ENCODE data around the gene RORC. TPM values are rescaled to one million over a fixed set of nuclear protein-coding genes. Genes with fewer than 3 reads are reported as not detected.

Gene RORC
- total RNA-seq, 2 donors from 2014 or later, result not detected

DNA sequence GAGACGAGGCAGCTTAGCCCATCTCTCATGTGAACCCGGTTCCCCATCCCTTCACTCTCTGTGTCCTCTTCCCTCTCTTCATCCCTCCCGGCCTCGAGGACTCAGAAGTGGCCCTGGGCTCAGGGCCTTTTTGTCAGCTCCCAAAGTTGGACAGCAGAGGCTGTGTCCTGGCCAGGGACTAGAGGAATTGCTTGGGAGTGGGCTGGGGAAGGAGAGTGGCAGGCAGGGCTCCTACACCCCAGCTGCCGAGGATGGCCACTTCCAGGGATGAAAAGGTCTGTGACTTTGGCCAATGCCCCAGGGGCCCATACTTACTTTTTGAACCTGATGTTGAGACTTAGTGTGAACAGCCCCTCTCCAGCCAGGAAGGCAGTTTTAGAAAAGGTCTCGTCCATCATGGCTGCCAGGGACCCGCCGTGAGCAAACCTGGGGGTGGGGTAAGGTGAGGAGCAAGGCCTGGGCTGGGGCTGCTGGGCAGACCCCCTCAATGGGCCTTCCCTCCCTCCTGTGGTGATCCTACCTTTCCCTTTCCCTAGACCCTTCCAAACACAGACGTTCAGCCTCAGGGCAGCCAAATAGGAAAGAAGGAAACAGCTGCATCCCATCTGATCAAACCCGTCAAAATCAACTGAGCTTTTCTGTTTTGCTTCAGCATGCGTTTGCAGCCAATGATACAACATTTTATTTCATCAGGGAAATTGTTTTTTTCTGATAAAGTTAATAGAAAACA is 16.4 kb upstream of the RORC start:
- Histone ChIP-seq H3K4me3 (ENCODE audit: low read length) (no peak overlapping the region), H3K27me3 (ENCODE audit: control insufficient read depth, insufficient read depth, low read length, poor library complexity, severe bottlenecking) (no peaks in the 10 kb centered on the region), H3K27ac (ENCODE audit: low read depth, low read length) (no peak overlapping the region), H3K36me3 (ENCODE audit: control insufficient read depth, insufficient read depth, low read length) (no peaks in the 10 kb centered on the region), H3K9ac (ENCODE audit: extremely low read depth, low read length, poor library complexity, severe bottlenecking) (no peak overlapping the region), H3K9me3 (ENCODE audit: control insufficient read depth, low read length) (no peaks in the 10 kb centered on the region), H3K4me1 (ENCODE audit: control insufficient read depth, insufficient read depth, low read length) (peaks cover 4% of the 10 kb centered on the region)
- Mint-ChIP-seq H3K4me3 (no peak overlapping the region), H3K9me3 (no peaks in the 10 kb centered on the region), H3K27me3 (ENCODE audit: insufficient read depth) (peaks cover 21% of the 10 kb centered on the region), H3K27ac (no peak overlapping the region), H3K4me1 (peaks cover 9% of the 10 kb centered on the region), H3K36me3 (ENCODE audit: low read depth) (no peaks in the 10 kb centered on the region)
- WGBS, 2 experiments (ENCODE audit: insufficient coverage in 1 of 2, insufficient read length in 1 of 2), result 44 to 87% methylated on average over 1 to 11 of the region's 11 CpGs
- DNase-seq, result peak; percentile 32
- TF ChIP-seq, protein P1, sequence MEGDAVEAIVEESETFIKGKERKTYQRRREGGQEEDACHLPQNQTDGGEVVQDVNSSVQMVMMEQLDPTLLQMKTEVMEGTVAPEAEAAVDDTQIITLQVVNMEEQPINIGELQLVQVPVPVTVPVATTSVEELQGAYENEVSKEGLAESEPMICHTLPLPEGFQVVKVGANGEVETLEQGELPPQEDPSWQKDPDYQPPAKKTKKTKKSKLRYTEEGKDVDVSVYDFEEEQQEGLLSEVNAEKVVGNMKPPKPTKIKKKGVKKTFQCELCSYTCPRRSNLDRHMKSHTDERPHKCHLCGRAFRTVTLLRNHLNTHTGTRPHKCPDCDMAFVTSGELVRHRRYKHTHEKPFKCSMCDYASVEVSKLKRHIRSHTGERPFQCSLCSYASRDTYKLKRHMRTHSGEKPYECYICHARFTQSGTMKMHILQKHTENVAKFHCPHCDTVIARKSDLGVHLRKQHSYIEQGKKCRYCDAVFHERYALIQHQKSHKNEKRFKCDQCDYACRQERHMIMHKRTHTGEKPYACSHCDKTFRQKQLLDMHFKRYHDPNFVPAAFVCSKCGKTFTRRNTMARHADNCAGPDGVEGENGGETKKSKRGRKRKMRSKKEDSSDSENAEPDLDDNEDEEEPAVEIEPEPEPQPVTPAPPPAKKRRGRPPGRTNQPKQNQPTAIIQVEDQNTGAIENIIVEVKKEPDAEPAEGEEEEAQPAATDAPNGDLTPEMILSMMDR (conservative IDR thresholded peaks at IDR 0.05), result no peak

DNA sequence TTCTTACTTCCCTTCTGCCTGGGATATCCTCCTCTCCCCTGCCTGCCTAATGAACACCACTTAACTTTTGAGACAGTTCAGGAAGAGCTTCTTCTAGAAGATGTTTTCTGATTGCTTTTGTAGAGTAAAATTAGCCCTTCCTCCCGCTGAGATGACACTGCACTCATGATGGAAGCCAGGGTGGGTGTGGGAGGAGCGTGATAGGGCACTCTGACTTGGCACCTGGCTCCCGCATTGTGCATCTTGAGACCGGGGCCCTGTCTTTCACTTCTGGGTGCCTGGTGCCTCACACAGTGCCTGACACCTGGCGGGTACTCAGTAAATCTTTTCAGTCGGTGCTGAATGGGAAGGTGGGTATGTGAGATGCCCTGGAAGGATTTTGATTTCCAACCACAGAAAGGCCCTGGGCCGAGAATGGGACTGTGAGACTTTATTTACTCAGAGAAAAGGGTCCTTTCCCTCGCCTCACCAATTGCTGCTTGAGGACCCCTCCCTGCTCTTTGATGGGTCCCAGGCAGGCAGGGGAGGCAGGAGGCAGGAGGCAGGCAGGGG is 15.2 kb upstream of the RORC start:
- Histone ChIP-seq H3K9ac (ENCODE audit: extremely low read depth, low read length, poor library complexity, severe bottlenecking) (no peak overlapping the region), H3K27me3 (ENCODE audit: control insufficient read depth, insufficient read depth, low read length, poor library complexity, severe bottlenecking) (no peaks in the 10 kb centered on the region)
- H3K27ac Mint-ChIP-seq, result peak overlapping the region; percentile 10

DNA sequence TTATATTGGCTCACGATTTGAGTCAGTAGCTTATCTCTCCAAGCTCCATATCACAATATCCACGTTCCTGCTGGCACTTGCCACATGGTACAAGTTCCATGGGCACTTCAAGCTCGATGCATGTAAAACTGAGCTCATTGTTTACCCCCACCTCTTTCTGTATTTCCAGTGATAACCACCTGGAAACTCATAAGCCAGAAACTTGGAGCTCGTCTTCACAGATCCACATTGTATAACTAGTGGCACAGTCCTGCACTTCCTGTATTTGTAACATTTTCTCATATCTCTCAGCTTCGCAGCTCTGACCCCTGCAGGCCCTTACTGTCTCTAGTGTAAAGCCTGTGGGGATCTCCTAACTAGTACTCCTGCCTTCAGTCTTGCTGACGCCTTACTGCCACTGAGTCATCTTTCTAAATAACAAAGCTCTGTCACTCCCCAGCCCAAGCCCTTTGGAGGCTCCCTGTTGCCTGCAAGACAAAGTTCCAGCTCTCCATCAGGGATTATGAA is 14.5 kb upstream of the RORC start:
- H3K9me3 Mint-ChIP-seq, result no peaks in the 10 kb centered on the region
- 56 to 66% methylated on average over 5 to 6 of the region's 6 CpGs for WGBS, 2 experiments (ENCODE audit: insufficient coverage in 1 of 2, insufficient read length in 1 of 2)
- H3K4me1 Mint-ChIP-seq, result peaks cover 9% of the 10 kb centered on the region
- no peak overlapping the region for H3K4me3 Mint-ChIP-seq
- H3K36me3 ChIP-seq (ENCODE audit: control insufficient read depth, insufficient read depth, low read length), result no peaks in the 10 kb centered on the region
- DNase-seq, result peak; percentile 84
- peaks cover 15% of the 10 kb centered on the region for H3K27me3 Mint-ChIP-seq (ENCODE audit: insufficient read depth)
- TF ChIP-seq, protein P1 (conservative IDR thresholded peaks at IDR 0.05), result peak; percentile 35
- H3K9ac ChIP-seq (ENCODE audit: extremely low read depth, low read length, poor library complexity, severe bottlenecking), result no peak overlapping the region
- no peaks in the 10 kb centered on the region for H3K9me3 ChIP-seq (ENCODE audit: control insufficient read depth, low read length)
- H3K27me3 ChIP-seq (ENCODE audit: control insufficient read depth, insufficient read depth, low read length, poor library complexity, severe bottlenecking), result peaks cover 2% of the 10 kb centered on the region
- H3K27ac Mint-ChIP-seq, result peak overlapping the region; percentile 10
- no peak overlapping the region for H3K4me3 ChIP-seq (ENCODE audit: low read length)
- peaks cover 4% of the 10 kb centered on the region for H3K4me1 ChIP-seq (ENCODE audit: control insufficient read depth, insufficient read depth, low read length)
- no peaks in the 10 kb centered on the region for H3K36me3 Mint-ChIP-seq (ENCODE audit: low read depth)
- no peak overlapping the region for H3K27ac ChIP-seq (ENCODE audit: low read depth, low read length)

More for the DNA sequence above, 15.2 kb upstream of the RORC start:
- Histone ChIP-seq H3K27ac (ENCODE audit: low read depth, low read length) (no peak overlapping the region), H3K9me3 (ENCODE audit: control insufficient read depth, low read length) (no peaks in the 10 kb centered on the region), H3K4me1 (ENCODE audit: control insufficient read depth, insufficient read depth, low read length) (peaks cover 4% of the 10 kb centered on the region), H3K36me3 (ENCODE audit: control insufficient read depth, insufficient read depth, low read length) (no peaks in the 10 kb centered on the region), H3K4me3 (ENCODE audit: low read length) (no peak overlapping the region)
- Mint-ChIP-seq H3K36me3 (ENCODE audit: low read depth) (no peaks in the 10 kb centered on the region), H3K4me3 (no peak overlapping the region), H3K27me3 (ENCODE audit: insufficient read depth) (peaks cover 16% of the 10 kb centered on the region), H3K9me3 (no peaks in the 10 kb centered on the region), H3K4me1 (peaks cover 9% of the 10 kb centered on the region)
- peak; percentile 50 for DNase-seq
- WGBS, 2 experiments (ENCODE audit: insufficient coverage in 1 of 2, insufficient read length in 1 of 2), result 76 to 85% methylated on average over 4 to 8 of the region's 8 CpGs
- TF ChIP-seq, protein P1 (conservative IDR thresholded peaks at IDR 0.05), result no peak

Measured in endodermal cell (in vitro differentiated cells).